GM12875 (cell line): ENCODE data around the gene GPR68.
A peak's percentile ranks its signal among the peaks of the same experiment; 100 is the strongest.
"Not testable (repeated sequence)": the region's sequence is repeated elsewhere in the genome, so short reads cannot be mapped to it uniquely, and the experiment has no call there.

Source experiments
- H3K4me3 ChIP-seq: one replicate; pipeline ENCODE4 v1.5.1; 2011; ENCODE audit warnings: low read depth, low read length, control low read depth
- TF ChIP-seq, protein P1 (sequence below): IDR thresholded peaks from 2 replicates; pipeline ENCODE4 v1.5.1; 2011; ENCODE audit warnings: low read depth, mild to moderate bottlenecking, control low read depth, inconsistent platforms, low read length, moderate library complexity, borderline replicate concordance; ENCODE audit not compliant: insufficient read depth

GPR68 gene

DNA sequence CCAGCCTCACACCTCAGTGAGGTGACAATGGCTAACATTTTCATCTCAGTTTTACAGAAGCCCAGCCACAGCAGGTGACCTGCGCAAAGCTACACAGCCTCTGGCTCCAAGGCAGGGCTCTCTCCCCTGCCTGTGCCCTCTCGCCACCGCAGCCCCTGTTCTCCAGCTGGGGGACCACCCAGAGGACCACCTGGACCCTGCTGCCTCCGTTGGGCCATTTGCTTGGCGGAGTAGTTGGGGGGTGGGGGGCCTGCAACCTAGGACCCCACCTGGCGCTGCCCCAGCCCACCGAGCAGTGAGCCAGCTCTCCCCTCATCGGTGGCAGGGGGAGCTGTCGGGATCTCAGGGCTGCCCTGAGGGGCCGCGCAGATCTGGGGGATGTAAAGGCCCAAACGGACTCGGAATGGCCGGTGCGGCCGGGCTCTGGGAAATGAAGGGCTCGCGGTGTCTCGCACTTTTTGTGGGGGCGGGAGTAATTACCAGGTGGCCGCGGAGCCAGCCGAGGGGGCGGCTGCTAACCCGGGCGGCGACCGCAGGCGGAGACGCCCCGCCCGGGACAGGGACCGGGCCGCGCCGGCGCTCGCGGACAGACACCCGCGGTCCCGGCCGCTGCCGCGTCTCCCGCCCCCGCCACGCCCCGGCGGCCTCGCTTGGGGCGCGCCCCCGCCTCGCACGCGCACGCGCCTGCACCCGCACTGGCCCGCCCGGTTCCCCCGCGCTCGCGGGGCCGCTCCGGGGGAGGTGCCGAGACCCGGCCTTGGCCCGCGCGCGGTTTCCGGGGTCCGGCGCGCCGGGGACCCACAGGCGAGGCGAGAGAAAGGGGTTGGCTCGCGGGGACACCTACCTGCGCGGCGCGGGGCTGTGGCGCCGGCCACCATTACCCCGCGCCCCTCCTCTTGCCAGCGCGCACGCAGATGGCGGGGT, 8.6 kb upstream of the GPR68 start:
- H3K4me3 ChIP-seq, result peak overlapping the region; percentile 54
- TF ChIP-seq, protein P1, sequence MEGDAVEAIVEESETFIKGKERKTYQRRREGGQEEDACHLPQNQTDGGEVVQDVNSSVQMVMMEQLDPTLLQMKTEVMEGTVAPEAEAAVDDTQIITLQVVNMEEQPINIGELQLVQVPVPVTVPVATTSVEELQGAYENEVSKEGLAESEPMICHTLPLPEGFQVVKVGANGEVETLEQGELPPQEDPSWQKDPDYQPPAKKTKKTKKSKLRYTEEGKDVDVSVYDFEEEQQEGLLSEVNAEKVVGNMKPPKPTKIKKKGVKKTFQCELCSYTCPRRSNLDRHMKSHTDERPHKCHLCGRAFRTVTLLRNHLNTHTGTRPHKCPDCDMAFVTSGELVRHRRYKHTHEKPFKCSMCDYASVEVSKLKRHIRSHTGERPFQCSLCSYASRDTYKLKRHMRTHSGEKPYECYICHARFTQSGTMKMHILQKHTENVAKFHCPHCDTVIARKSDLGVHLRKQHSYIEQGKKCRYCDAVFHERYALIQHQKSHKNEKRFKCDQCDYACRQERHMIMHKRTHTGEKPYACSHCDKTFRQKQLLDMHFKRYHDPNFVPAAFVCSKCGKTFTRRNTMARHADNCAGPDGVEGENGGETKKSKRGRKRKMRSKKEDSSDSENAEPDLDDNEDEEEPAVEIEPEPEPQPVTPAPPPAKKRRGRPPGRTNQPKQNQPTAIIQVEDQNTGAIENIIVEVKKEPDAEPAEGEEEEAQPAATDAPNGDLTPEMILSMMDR, result no peak

DNA sequence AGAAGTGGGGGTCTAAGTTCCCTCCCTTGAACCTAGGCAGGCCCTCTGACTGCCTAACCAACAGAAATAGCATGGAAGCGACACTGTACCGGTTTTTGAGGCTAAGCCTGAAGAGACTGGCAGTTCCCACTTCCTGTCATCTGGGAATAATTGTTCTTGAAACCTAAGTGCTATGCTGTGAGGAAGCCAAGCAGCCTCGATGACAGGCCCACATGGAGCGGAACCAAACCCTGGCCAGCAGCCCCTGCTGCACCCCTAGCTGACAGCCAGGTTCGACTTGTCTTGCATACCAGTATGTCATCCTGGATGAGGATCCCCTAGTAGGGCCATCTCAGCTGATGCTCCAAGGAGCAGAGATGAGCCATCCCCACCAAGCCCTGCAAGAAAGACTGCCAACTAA, 6.4 kb upstream of the GPR68 start:
- H3K4me3 ChIP-seq, result no peak overlapping the region
- TF ChIP-seq, protein P1, result no peak

DNA sequence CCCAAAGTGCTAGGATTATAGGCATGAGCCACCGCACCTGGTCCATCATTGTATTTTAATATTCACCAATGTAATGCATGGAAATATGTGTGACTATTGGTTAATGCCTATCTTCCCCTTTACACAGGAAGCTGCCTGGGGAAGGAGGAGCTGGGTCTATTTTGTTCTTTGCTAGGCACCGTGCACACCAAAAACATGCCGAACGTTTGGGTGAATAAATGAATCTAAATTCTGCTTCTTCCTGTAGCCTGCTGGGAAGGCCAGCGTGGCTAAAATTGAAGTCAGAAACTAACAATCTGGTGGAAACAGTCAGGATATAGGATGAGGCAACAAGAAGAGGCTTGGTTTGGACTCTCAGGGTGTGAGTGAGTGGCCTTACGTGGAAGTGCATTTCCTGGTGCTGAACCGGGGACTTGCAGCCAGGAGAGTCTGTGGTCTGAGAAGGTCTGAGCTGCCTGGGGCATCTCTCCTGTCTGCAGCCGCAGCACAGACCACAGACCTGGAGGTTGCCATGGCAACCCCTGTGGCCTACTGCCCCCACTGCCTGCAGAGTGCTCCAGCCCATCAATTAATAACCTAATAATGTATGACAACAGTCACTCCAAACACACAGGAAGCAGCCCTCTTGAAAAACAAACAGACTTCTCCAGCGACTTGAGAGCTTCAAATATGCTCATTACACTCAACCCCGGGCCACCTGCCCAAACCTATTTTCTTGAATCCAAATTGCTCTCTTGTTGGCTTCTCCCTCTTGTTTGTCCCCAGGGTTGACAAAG, 5.5 kb upstream of the GPR68 start:
- TF ChIP-seq, protein P1, result 0 out of 2 replicates have a peak, but pooled peaks have one; percentile 4
- H3K4me3 ChIP-seq, result no peak overlapping the region

GRCh38 chr14:91246051-91246852, 1.7 kb upstream of the GPR68 start:
- TF ChIP-seq, protein P1, result no peak
- H3K4me3 ChIP-seq, result no peak overlapping the region

GRCh38 chr14:91245616-91246015, 1.1 kb upstream of the GPR68 start:
- not testable (repeated sequence) for H3K4me3 ChIP-seq

GRCh38 chr14:91245029-91245428, 525 bp upstream of the GPR68 start:
- no peak overlapping the region for H3K4me3 ChIP-seq
- TF ChIP-seq, protein P1, result no peak

- H3K4me3 ChIP-seq, result peak overlapping the region; percentile 5
- TF ChIP-seq, protein P1, result no peak
These were observed 1.4 kb downstream of the GPR68 start for GRCh38 chr14:91243074-91243471.
